H1 (cell line): Measurements from ENCODE around the gene PTPMT1. TPM values are rescaled to one million over a fixed set of nuclear protein-coding genes. Genes with fewer than 3 reads are reported as not detected.

ENCODE experiments used
- CTCF ChIA-PET: fragments of 300-600 bp; sonication (Branson Sonifier 250); formaldehyde crosslinking; loops from one replicate; lab custom pipeline; 2021; ENCODE audit not compliant: partially characterized antibody; lab: Charles Lee
- POLR2A ChIA-PET: fragments of 300-600 bp; sonication (Branson Sonifier 250); formaldehyde crosslinking; loops from one replicate; lab custom pipeline; 2021; ENCODE audit warnings: inconsistent platforms; ENCODE audit not compliant: partially characterized antibody; lab: Charles Lee
- DNase-seq, 2 experiments: peaks; one replicate each; pipeline versions ENCODE4 v3.0.0 to v3.0.0-alpha.2; 2010 to 2022; ENCODE audit warnings: low spot score in 2 of 2, low read depth in 1 of 2, mixed read lengths in 1 of 2
- FAIRE-seq: peaks from 2 replicates; lab custom pipeline; 2011; peaks lifted over from hg19 to GRCh38; lab: Jason Lieb, UNC
- H2AFZ ChIP-seq: 2 replicates; pipeline ENCODE4 v1.8.1; 2012; ENCODE audit warnings: low read length, inconsistent platforms
- H2AK5ac ChIP-seq: 2 replicates; pipeline ENCODE4 v1.6.1; 2013; ENCODE audit warnings: low read depth, low read length
- H2BK120ac ChIP-seq: replicated peaks from 2 replicates; pipeline ENCODE3; 2013; ENCODE audit warnings: low read depth, low read length, inconsistent platforms
- H2BK12ac ChIP-seq: 2 replicates; pipeline ENCODE4 v1.6.1; 2013; ENCODE audit warnings: low read depth, low read length
- H2BK15ac ChIP-seq: 2 replicates; pipeline ENCODE4 v1.6.1; 2013; ENCODE audit warnings: low read length
- H2BK20ac ChIP-seq: 2 replicates; pipeline ENCODE4 v1.6.1; 2013; ENCODE audit warnings: low read length
- H2BK5ac ChIP-seq: 2 replicates; pipeline ENCODE4 v1.6.1; 2013; ENCODE audit warnings: low read depth, low read length
- H3K14ac ChIP-seq: 2 replicates; pipeline ENCODE4 v1.6.1; 2013; ENCODE audit warnings: inconsistent platforms; ENCODE audit not compliant: insufficient read length
- H3K18ac ChIP-seq: 2 replicates; pipeline ENCODE4 v1.6.1; 2013; ENCODE audit warnings: low read length; ENCODE audit errors: extremely low read depth
- H3K23ac ChIP-seq: 2 replicates; pipeline ENCODE4 v1.6.1; 2013; ENCODE audit warnings: inconsistent platforms; ENCODE audit not compliant: insufficient read length
- H3K23me2 ChIP-seq: 2 replicates; pipeline ENCODE4 v1.6.1; 2013; ENCODE audit warnings: low read depth, low read length
- H3K27ac ChIP-seq: 2 replicates; pipeline ENCODE4 v1.6.1; 2011; ENCODE audit warnings: low read depth, low read length, inconsistent platforms
- H3K27me3 ChIP-seq, 4 experiments: replicated peaks in 1 of 4; 1 replicate in 1 of 4; 2 replicates in 3 of 4; pipeline versions ENCODE4 v1.6.1 to v1.8.1; 2011 to 2013; ENCODE audit warnings: low read length in 3 of 4, mild to moderate bottlenecking in 3 of 4, inconsistent platforms in 2 of 4, mixed read lengths in 2 of 4, moderate library complexity in 1 of 4; ENCODE audit not compliant: control insufficient read depth in 3 of 4, insufficient read depth in 3 of 4; ENCODE audit errors: extremely low read depth in 1 of 4
- H3K36me3 ChIP-seq, 4 experiments: 2 replicates each; pipeline versions ENCODE4 v1.6.1 to v1.8.1; 2011 to 2013; ENCODE audit warnings: mild to moderate bottlenecking in 4 of 4, low read length in 3 of 4, moderate library complexity in 2 of 4, control low read depth in 1 of 4, inconsistent platforms in 1 of 4; ENCODE audit not compliant: insufficient read depth in 4 of 4, control insufficient read depth in 2 of 4
- H3K4ac ChIP-seq: replicated peaks from 2 replicates; pipeline ENCODE3; 2013; ENCODE audit warnings: low read length, low read depth, mixed read lengths, inconsistent platforms; ENCODE audit not compliant: insufficient read length
- H3K4me1 ChIP-seq, 4 experiments: replicated peaks in 1 of 4; 1 replicate in 1 of 4; 2 replicates in 3 of 4; pipeline versions ENCODE4 v1.6.1 to v1.8.1; 2011 to 2013; ENCODE audit warnings: low read length in 3 of 4, inconsistent platforms in 2 of 4, mixed read lengths in 1 of 4; ENCODE audit not compliant: insufficient read depth in 4 of 4, control insufficient read depth in 3 of 4
- H3K4me2 ChIP-seq, 2 experiments: 2 replicates each; pipeline versions ENCODE4 v1.6.1 to v1.8.1; 2011 to 2013; ENCODE audit warnings: low read depth in 2 of 2, low read length in 2 of 2, control low read depth in 1 of 2, inconsistent platforms in 1 of 2, mild to moderate bottlenecking in 1 of 2; ENCODE audit not compliant: insufficient read depth in 1 of 2
- H3K4me3 ChIP-seq, 4 experiments: fragments of 200-600, 300-600 bp in 1 of 4; sonication (generic), shearing (Covaris generic), sonication (Bioruptor Twin) in 1 of 4; 2 replicates each; pipeline versions ENCODE4 v1.5.1 to v1.8.1; 2011 to 2016; ENCODE audit warnings: low read length in 4 of 4, low read depth in 3 of 4, control low read depth in 2 of 4, inconsistent platforms in 2 of 4, mild to moderate bottlenecking in 2 of 4, mixed read lengths in 1 of 4, moderate library complexity in 1 of 4; ENCODE audit not compliant: insufficient read depth in 2 of 4; ENCODE audit errors: extremely low read depth in 1 of 4
- H3K56ac ChIP-seq: replicated peaks from 2 replicates; pipeline ENCODE3; 2013; ENCODE audit warnings: low read depth, mild to moderate bottlenecking, mixed read lengths, low read length, inconsistent platforms; ENCODE audit not compliant: insufficient read length
- H3K79me1 ChIP-seq: 2 replicates; pipeline ENCODE4 v1.6.1; 2013; ENCODE audit warnings: low read depth, low read length, control low read depth
- H3K79me2 ChIP-seq, 2 experiments: 2 replicates each; pipeline versions ENCODE4 v1.6.1 to v1.8.1; 2012 to 2013; ENCODE audit warnings: low read length in 2 of 2, mild to moderate bottlenecking in 2 of 2, inconsistent platforms in 1 of 2; ENCODE audit not compliant: insufficient read depth in 2 of 2, control insufficient read depth in 1 of 2
- H3K9ac ChIP-seq, 4 experiments: replicated peaks in 1 of 4; 1 replicate in 1 of 4; 2 replicates in 3 of 4; pipeline versions ENCODE4 v1.6.1 to v1.8.1; 2011 to 2013; ENCODE audit warnings: low read depth in 3 of 4, low read length in 3 of 4, control low read depth in 2 of 4, mild to moderate bottlenecking in 2 of 4, moderate library complexity in 2 of 4, inconsistent platforms in 1 of 4; ENCODE audit errors: extremely low read depth in 1 of 4
- H3K9me3 ChIP-seq, 2 experiments: 2 replicates each; pipeline versions ENCODE4 v1.6.1 to v1.8.1; 2012 to 2013; ENCODE audit warnings: mild to moderate bottlenecking in 2 of 2, moderate library complexity in 2 of 2, control low read depth in 1 of 2, inconsistent platforms in 1 of 2, low read depth in 1 of 2, low read length in 1 of 2, mixed read lengths in 1 of 2; ENCODE audit not compliant: insufficient read depth in 2 of 2
- H4K20me1 ChIP-seq, 2 experiments: replicated peaks in 1 of 2; 2 replicates each; pipeline versions ENCODE3 to v1.8.1; 2011 to 2013; ENCODE audit warnings: inconsistent platforms in 2 of 2, low read length in 2 of 2, mild to moderate bottlenecking in 1 of 2; ENCODE audit not compliant: insufficient read depth in 2 of 2, control insufficient read depth in 1 of 2
- H4K5ac ChIP-seq: 2 replicates; pipeline ENCODE4 v1.6.1; 2013; ENCODE audit warnings: low read length, low read depth, mixed read lengths, inconsistent platforms; ENCODE audit not compliant: insufficient read length
- H4K8ac ChIP-seq: 2 replicates; pipeline ENCODE4 v1.8.0; 2013; ENCODE audit warnings: mild to moderate bottlenecking, moderate library complexity, low read length, inconsistent platforms; ENCODE audit not compliant: insufficient read depth; ENCODE audit errors: extremely low read depth
- H4K91ac ChIP-seq: replicated peaks from 2 replicates; pipeline ENCODE3; 2013; ENCODE audit warnings: low read length, mixed read lengths, inconsistent platforms; ENCODE audit not compliant: insufficient read length
- CHD2 ChIP-seq: IDR thresholded peaks from 2 replicates; pipeline ENCODE4 v1.6.1; 2012; ENCODE audit warnings: low read length, improper control_type of control experiment
- TBP ChIP-seq: IDR thresholded peaks from 2 replicates; pipeline ENCODE4 v1.6.1; 2011; ENCODE audit warnings: low read depth, low read length, improper control_type of control experiment
- WGBS, 2 experiments: shearing (Covaris generic) in 1 of 2; methylation state at CpG; one replicate each; pipeline versions ENCODE4 v1.1.6 to v1.1.7; 2013 to 2015; ENCODE audit warnings: low lambda C conversion rate in 2 of 2, mixed read lengths in 2 of 2, inconsistent platforms in 1 of 2, low coverage in 1 of 2, missing lambda C conversion rate in 1 of 2; ENCODE audit not compliant: insufficient replicate concordance in 2 of 2, insufficient coverage in 1 of 2, insufficient read length in 1 of 2; ENCODE audit errors: extremely low coverage in 1 of 2, missing lambda C conversion rate in 1 of 2; 5-methylcytosine and 5-hydroxymethylcytosine counted together
- polyA plus RNA-seq, 7 experiments: library from polyadenylated mRNA; depleted of rRNA in 3 of 7; stranded (reverse) in 5 of 7; unstranded in 2 of 7; fragments of >200 nt in 5 of 7; fragments of 200-250 nt in 2 of 7; gene quantifications; 1 replicate in 5 of 7; 2 replicates in 1 of 7; 4 replicates in 1 of 7; pipeline versions ENCODE4 v1.2.1 to v1.2.3, GENCODE V29; 2011 to 2013; ENCODE audit warnings: missing spikeins in 2 of 7, mixed read lengths in 2 of 7
- total RNA-seq: library from RNA; stranded (reverse); fragmentation: NEBNext Ultra II Directional; extraction: Animal tissue kit (Norgen Biotek cat#: 25700); gene quantifications from 2 replicates; pipeline ENCODE4 v1.2.1, GENCODE V29; 2021

The PTPMT1 gene
- total and polyA plus RNA-seq, 2 of the 8 experiments (the other 6 are each of a cell fraction or from before 2014, with no cell fraction given) = 44.8 to 105 TPM

- Histone ChIP-seq H3K23me2 (no peaks in the 10 kb centered on the region), H4K8ac (no peak overlapping the region), H3K79me1 (peaks cover 4% of the 10 kb centered on the region), H2AK5ac (no peak overlapping the region), H3K23ac (no peak overlapping the region), H4K5ac (no peak overlapping the region), H3K56ac (no peak overlapping the region), H2BK15ac (no peak overlapping the region), H3K9ac (no peak overlapping the region), H2BK12ac (no peak overlapping the region), H3K4me2 (peak overlapping the region in 1 of 2 experiments; percentile 30; a peak in 1 of 4 replicates), H3K4me3 (no peak overlapping the region), H4K20me1 (peaks cover 29 to 33% of the 10 kb centered on the region in 2 experiments), H3K14ac (no peak overlapping the region), H2BK20ac (no peak overlapping the region), H2AFZ (no peak overlapping the region), H3K9me3 (no peaks in the 10 kb centered on the region), H3K18ac (no peak overlapping the region), H3K27me3 (no peaks in the 10 kb centered on the region), H2BK120ac (no peak overlapping the region), H2BK5ac (no peak overlapping the region), H3K36me3 (peaks cover 0 to 5% (median 0%) of the 10 kb centered on the region in 4 experiments; a peak in 2 of 8 replicates), H3K4me1 (peaks cover 0 to 10% (median 4%) of the 10 kb centered on the region in 4 experiments; a peak in 5 of 7 replicates), H3K79me2 (peaks cover 52 to 99% of the 10 kb centered on the region in 2 experiments), H3K4ac (no peak overlapping the region), H3K27ac (no peak overlapping the region), H4K91ac (no peak overlapping the region)
- FAIRE-seq (no peak), DNase-seq (no peak)
- 90% methylated on average over 10 of the region's 10 CpGs; no CpG with 5 or more reads in 1 of the 2 experiments for WGBS, 2 experiments
- no peak for TF ChIP-seq CHD2
- 0 out of 2 replicates have a peak, but pooled peaks have one; percentile 25 for TF ChIP-seq TBP
- CTCF ChIA-PET = interaction anchor here (0.9 to 5.3 kb wide), 6 partner anchors 8 to 78 kb away, joined by 3 to 25 read pairs (median 4); partner anchors contain the start of gene CELF1
- POLR2A ChIA-PET = interaction anchor here (0.6 to 8.8 kb wide), 6 partner anchors 7 to 39 kb away, joined by 3 to 65 read pairs (median 4); partner anchors contain the start of genes CELF1, KBTBD4, NDUFS3 and PTPMT1
Measured at GRCh38 chr11:47538741-47539565, 26.4 kb upstream of the PTPMT1 start.
